GM18511 (cell line): ENCODE measurements around the gene SZT2.
"Not testable (repeated sequence)": the region's sequence is repeated elsewhere in the genome, so short reads cannot be mapped to it uniquely, and the experiment has no call there.

ENCODE experiments used
- ATAC-seq: cut with Tn5 transposase; IDR thresholded peaks from one replicate; pipeline ENCODE4 v1.9.1; 2021; ENCODE audit warnings: mild to moderate bottlenecking, moderate library complexity; ENCODE audit not compliant: unreplicated experiment

SZT2 gene

GRCh38 chr1:43386676-43387075 is 3.0 kb upstream of the SZT2 start:
- ATAC-seq = no peak

GRCh38 chr1:43387976-43388599 is 1.6 kb upstream of the SZT2 start:
- no peak for ATAC-seq

- ATAC-seq = no peak
Measured at GRCh38 chr1:43388613-43389012, 1.1 kb upstream of the SZT2 start.

GRCh38 chr1:43392702-43393101 is 3.0 kb downstream of the SZT2 start:
- no peak for ATAC-seq

GRCh38 chr1:43395523-43395922 is 5.8 kb downstream of the SZT2 start:
- no peak for ATAC-seq

- no peak for ATAC-seq
Measured at GRCh38 chr1:43396059-43396458, 6.4 kb downstream of the SZT2 start.

GRCh38 chr1:43398227-43398626 is 8.5 kb downstream of the SZT2 start:
- ATAC-seq = no peak

- not testable (repeated sequence) for ATAC-seq
Measured at GRCh38 chr1:43400441-43400840, 10.7 kb downstream of the SZT2 start.

- ATAC-seq = no peak
Measured at GRCh38 chr1:43402089-43402865, 12.6 kb downstream of the SZT2 start.

- ATAC-seq = no peak
Measured at GRCh38 chr1:43404353-43404752, 14.7 kb downstream of the SZT2 start.

- ATAC-seq = no peak
Measured at GRCh38 chr1:43405219-43405875, 15.6 kb downstream of the SZT2 start.

GRCh38 chr1:43405876-43406234 is 16.2 kb downstream of the SZT2 start:
- ATAC-seq = no peak

- ATAC-seq = no peak
Measured at GRCh38 chr1:43410571-43410970, 20.9 kb downstream of the SZT2 start.

GRCh38 chr1:43413426-43413825 is 23.7 kb downstream of the SZT2 start:
- not testable (repeated sequence) for ATAC-seq

GRCh38 chr1:43414634-43415223 is 25.0 kb downstream of the SZT2 start:
- no peak for ATAC-seq

GRCh38 chr1:43415901-43416300 is 26.2 kb downstream of the SZT2 start:
- ATAC-seq = no peak

- no peak for ATAC-seq
Measured at GRCh38 chr1:43418858-43419257, 29.2 kb downstream of the SZT2 start.

GRCh38 chr1:43419627-43420425 is 30.1 kb downstream of the SZT2 start:
- ATAC-seq = no peak

- no peak for ATAC-seq
Measured at GRCh38 chr1:43420874-43421273, 31.2 kb downstream of the SZT2 start.

- ATAC-seq = no peak
Measured at GRCh38 chr1:43421396-43421795, 31.7 kb downstream of the SZT2 start.
